Hematopoietic multipotent progenitor cell treated with erythropoietin and hydrocortisone succinate and interleukin-3 and kit ligand, for 4 days (in vitro differentiated cells): ENCODE results near the gene INSR.
A peak's percentile ranks its signal among the peaks of the same experiment; 100 is the strongest.
"Not testable (repeated sequence)": the region's sequence is repeated elsewhere in the genome, so short reads cannot be mapped to it uniquely, and the experiment has no call there.

Experiments
- DNase-seq: peaks from one replicate; pipeline ENCODE4 v3.0.0-alpha.2; 2015

The INSR gene

DNA sequence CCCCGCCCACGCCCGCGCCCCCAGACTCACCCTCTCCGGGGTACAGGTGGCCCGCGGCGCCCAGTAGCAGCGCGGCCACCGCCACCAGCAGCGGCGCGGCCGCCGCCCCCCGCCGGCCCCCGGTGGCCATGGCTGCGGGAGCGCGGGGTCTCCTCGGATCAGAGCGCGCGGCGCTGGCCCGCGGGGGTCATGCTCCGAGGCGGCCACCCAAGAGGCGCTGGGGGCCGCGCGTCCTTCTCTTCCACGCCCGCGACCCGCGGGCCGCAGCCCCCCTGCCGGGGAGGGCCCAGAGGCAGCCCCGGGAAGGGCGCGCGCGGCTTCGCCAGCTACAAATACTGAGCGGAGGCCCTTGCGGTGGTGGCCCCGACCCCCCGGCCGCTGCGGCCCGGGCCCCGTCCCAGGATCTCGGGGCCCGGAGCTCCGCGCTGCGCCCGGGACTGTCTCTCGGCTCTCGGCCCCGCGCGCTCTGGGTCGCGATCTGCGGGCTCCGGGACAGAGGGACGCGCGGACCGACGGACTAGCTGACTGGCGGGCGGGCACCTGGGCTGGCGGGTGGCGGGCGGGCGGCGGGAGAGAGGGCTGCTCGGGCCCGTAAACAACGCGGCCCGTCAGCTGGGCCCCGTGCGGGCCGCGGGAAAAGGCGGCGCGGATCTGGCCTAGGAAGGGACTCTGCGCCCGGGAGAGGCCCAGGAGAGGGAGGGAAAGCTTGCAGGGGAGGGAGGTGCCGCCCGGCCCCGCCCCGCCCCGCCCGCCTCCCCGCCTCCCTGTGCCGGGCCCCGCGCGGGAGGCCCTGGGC, at the start of gene INSR:
INSR (minus strand) TSS at position 653 of the 796 bp plus-strand sequence; CDS start at position 130, 523 bp downstream.
- peak; percentile 96 for DNase-seq

DNA sequence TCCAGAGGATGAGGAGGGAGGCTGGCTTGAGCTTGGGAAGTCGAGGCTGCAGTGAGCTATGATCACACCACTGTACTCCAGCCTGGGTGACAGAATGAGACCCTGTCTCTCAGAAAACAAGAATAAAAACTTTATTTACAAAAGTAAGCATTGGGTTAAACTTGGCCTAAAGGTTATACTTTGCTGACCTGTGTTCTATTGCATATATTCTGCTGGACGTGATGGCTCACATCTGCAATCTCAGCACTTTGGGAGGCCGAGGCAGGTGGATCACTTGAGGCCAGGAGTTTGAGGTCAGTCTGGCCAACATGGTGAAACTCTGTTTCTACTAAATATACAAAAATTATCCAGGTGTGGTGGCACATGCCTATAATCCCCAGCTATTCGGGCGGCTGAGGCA, 47.9 kb upstream of the INSR start:
- DNase-seq: no peak

DNA sequence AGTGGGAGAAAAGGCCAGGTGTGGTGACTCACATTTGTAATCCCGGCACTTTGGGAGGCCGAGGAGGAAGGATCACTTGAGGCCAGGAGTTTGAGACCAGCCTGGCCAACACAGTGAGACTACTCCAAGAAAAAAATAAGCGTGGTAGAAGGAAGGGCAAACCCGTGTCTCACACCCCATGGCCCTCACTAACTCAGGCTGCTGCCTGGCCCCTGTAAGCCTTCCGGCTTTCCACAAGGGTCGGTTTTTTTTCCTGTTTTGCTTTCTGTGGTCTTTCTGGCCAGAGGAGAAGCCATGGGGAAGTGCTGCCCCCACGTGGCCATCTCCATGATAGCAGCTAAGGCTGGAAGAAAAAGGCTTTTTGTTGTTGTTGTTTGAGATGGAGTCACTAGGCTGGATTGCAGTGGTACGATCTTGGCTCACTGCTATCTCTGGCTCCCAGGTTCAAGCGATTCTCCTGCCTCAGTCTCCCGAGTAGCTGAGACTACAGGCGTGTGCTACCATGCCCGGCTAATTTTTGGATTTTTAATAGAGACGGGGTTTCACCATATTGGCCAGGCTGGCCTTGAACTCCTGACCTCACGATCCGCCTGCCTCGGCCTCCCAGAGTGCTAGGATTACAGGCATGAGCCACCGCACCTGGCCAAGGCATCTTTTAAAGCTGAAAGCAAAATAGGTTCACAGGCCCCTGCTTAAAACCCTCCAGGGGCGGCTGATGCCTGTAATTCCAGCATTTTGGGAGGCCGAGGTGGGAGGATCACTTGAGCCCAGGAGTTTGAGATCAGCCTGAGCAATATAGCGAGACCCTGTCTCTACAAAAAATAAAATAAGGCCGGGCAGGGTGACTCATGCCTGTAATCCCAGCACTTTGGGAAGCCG, 47.0 kb upstream of the INSR start:
- DNase-seq: peak; percentile 93

DNA sequence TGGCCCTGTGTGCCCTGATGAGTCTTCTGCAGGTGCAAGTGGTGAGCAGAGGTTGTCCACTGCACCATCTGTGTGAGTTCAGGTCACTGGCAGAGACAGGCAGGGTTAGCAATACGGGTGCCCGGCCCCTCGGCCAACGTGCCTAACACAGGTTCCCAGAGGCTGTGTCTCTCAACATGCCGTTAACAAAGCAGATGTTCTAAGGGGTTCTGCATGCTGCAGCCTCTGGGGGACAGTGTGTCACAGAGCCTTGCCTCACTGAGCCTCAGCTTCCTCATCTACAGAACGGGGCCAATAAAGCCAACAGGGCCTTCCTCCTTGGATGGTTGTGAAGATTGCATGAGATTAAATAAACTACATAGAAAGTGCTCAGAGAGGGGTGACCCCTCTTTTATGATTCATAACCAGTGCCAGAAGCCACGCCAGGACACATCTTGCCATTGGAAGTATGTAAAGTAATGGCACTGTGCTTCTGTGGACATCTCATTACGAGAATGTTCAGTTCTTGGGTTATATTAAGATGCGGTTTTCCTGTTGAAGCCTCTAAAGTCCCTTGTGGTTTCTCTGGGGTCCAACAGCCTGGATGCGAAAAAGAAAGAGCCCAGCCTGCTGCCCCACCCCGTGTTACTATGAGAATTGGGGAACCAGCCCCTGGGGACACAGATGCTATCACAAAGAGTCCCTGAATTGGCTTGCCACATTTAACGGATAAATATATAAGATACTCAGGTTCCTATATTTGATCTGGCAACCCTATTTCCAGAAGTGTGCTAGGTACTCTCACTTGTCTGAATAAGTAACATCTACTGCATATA, 43.4 kb upstream of the INSR start:
- peak; percentile 98 for DNase-seq

DNA sequence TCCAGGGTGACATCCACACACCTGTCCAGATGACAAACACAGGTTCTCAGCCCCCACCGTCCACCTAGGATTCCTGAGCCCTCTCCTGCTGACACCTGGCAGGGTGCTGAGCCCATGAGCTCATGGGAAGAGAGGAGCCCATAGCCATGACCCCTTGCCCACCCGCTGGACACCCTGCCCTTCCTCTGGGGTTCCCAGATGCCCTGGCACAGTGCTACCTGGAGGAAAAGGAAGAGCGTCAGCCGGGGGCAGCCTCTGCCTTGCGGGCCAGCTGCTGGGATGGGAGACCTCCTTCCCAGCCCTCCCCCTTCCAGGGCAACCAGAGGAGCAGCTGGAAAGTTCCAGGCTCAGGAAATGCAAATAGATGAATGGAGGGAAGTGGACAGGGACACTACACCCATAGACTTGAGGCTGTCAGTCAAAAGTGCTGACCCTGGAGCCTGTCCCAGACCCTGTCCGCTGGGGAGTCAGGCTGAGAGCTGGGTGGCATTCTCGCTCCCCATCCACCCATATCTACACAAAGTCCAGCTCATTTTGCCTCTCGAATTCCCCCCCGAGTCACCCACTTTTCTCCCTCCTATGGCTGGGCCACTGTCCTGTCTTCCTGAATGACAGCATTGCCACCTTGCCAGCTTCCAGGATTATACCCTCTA, 42.2 kb upstream of the INSR start:
- DNase-seq: no peak

DNA sequence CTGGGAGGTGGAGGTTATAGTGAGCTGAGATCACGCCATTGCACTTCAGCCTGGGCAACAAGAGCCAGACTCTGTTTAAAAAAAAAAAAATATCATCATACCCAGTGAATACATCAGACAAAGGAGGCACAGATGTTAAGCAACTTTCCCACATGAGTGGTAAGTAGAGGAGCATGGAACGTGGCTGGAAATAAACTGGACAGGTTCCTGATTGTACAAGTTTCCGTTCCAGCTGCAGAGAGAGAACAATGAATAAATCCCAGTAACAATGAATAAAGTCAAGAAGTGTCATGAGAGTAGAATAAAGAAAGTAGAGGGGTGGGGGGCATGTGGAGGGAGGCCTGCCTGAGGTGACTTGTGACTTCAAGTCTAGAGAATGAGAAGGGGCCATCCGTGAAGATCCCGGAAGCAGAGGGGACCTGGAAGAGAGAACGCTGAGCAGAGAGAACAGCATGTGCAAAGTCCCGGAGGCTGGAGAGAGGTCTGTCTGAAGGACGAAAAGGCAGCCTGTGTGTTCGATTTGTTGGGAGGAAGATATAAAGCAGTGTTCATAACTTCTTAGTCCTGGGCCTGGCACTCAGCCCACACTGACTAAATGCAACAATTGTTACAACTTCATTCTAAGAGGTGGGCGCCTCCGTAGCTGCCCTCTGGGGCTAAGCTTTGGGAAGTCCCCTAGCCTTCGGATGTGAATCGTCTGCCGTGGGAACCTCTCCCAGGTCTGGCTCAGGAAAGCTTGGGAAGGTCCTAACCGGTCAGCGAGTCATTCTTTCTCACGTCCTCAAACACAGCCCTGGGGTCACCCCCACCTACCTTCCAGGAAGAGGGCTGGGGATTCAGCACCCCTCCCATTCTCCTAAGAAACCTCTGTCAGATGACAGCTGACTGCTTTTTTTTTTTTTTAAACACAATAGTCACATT, 39.2 kb upstream of the INSR start:
- no peak for DNase-seq

DNA sequence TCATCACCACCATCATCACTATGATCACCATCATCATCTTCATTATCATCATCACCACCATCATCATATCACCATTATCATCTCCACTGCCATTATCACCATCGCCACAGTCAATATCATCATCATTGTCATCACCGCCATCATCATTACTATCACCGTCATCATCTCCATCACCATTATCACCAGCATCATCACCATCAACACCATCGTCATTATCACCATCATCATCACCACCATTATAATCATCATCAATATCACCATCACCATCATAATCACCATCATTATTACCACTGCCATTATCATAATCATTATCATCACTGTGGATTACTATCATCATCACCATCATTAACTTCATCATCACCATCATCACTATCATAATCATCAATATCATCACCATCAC, 37.2 kb upstream of the INSR start:
- no peak for DNase-seq

DNA sequence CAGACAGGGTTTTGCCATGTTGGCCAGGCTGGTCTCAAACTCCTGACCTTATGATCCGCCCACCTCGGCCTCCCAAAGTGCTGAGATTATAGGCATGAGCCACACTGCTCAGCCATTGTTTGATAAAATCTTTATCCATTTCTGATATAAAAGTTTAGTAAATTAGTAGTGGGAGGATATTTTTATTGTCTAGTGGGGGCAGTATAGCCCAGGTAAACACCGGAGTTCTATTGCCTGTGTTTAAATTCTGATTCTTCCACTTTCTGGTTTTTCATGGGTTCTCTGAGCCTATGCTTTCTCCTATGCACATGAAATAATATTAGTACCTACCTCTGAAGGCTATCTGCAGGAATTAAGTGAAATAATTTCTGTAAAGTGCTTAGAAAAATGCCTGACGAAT, 34.4 kb upstream of the INSR start:
- peak; percentile 46 for DNase-seq

DNA sequence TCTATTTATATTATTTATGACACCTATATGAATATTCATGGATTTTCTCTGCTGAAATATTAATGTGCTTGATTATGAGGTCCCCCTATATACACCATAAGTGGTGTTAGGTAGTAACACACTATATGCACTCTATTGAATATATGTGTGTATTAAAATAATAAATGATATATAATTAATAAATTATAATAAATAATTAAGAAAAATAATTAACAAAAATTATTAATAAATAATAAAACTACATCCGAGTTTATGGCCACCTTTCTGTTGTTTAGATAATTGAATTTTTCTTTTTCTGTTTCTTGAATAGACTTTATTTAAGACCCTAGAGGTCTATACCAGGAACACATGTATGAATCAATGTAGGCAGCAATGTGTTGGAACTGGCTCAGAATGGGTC, 33.6 kb upstream of the INSR start:
- no peak for DNase-seq

DNA sequence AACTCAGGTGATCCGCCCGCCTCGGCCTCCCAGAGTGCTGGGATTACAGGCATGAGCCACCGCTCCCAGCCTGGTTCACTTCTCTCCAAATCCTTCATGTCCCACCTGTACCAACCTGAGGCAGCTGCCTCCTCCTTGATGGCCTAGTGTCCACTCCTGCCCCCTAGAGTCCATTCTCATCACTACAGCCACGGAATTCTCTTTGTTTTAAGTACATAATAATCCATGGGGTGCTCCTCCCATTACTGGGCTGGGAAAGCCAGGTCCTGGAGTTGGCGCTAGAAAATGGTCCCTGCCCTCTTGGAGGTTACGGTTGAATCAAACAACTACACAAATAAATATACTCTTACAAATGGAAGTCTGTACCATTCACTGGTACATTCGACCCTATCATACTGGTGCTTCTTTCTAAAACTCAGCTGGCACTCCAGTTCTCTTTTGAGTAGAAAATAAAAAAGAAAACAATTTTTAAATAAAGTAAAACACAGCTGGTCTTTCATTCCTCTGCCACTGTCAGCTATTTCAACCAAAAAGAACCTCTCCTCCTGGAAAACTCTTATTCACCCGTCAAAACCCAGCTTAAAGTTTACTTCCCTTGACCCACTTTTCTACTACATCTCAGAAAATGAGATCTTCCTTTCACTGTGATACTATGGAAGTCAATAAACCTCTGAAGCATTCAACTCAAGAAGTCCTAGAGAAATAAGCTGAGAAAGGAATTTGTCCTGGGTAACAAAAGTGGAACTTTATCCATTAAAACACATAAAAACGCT, 32.1 kb upstream of the INSR start:
- DNase-seq: peak; percentile 55

DNA sequence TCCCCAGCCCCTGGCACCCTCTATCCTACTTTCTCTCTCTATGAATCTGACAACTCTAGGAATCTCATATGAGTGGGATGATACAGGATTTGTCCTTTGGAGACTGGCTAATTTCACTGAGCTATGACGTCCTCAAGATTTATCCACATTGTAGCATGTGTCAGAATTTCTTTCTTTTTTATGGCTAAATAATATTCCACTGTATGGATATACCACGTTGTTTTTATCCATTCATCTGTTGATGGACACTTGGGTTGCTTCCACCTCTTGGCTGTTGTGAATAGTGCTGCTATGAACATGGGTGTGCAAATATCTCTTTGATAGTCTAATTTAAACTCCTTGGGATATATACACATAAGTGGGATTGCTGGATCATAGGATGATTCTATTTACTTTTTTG, 24.0 kb upstream of the INSR start:
- no peak for DNase-seq

DNA sequence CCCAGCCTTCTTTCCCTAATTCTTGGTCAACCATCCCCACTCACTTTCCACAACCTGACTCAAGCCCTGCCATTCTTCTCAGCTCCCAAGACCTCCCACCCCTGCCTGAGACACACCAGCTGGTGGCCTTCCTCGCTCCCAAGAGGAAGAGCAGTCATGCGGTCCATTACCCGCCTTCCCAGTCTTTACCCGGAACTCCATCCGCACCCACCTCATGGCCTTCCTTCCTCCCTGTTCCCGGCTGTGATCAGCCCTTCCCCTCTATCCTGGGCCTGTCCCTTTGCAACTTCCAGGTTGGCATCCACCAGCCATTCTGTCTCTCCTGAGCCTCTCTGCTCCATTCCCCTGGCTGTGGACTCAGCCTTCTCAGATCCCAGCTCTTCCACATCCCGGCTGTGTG, 18.6 kb upstream of the INSR start:
- DNase-seq: no peak

DNA sequence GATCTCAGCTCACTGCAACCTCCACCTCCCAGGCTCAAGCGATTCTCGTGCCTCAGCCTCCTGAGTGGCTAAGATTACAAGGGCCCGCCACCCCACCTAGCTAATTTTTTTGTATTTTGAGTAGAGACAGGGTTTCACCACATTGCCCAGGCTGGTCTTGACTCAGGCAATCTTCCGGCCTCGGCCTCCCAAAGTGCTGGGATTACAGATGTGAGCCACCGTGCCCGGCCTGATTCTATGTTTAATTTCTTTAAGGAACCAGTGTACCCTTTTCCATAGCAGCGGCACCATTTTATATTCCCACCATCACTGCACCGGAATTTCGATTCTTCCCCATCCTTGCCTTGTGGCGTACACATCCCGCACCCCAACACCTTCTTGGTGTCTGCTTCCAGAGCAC, 17.7 kb upstream of the INSR start:
- no peak for DNase-seq

DNA sequence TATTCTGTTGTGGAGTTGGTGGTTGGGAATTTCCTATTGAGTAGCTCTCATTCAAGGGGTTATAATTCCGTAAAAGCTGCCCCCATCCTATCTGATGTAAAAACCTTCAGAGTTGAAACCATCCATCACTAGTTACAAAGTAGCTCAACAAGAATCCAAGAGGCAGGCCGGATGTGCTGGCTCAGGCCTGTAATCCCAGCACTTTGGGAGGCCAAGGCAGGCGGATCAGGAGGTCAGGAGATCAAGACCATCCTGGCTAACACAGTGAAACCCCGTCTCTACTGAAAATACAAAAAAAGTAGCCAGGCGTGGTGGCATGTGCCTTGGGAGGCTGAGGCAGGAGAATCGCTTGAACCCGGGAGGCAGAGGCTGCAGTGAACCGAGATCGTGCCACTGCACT, 14.1 kb upstream of the INSR start:
- DNase-seq: not testable (repeated sequence)

DNA sequence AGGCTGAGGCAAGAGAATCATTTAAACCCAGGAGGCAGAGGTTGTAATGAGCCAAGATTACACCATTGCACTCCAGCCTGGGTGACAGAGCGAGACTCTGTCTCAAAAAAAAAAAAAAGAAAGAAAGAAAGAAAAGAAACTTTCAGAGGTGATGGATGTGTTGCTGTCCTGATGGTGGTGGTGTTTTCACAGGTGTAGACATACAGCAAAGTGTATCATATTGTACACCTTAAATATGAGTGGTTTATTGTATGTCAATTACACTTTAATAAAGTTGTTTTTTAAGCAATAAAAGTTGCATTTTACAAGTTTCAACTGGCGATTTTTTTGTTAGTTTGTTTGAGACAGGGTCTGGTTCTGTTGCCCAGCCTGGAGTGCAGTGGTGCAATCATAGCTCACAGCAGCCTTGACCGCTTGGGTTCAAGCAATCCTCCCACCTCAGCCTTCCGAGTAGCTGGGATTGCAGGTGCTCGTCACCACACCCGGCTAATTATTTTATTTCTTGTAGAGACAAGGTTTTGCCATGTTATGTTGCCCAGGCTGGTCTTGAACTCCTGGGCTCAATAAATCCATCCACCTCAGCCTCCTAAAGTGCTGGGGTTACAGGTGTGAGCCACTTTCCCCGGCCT, 13.5 kb upstream of the INSR start:
- no peak for DNase-seq

DNA sequence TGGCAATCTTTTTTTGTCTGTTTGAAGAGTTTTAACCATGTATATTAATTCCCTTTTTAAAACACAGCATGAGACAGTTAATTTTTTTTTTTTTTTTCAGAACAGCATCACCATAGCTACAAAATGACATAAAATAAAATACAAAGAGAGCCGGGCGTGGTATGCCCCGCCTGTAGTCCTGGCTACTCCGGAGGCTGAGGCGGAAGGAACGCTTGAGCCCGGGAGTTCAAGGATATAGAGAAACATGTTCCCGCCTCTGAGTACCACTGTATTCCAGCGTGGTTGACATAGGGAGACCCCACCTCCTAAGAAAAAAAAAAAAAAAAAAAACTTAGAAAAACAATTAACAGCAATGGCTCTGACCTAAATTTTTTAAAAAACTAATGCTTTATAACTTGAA, 10.0 kb upstream of the INSR start:
- DNase-seq: no peak

DNA sequence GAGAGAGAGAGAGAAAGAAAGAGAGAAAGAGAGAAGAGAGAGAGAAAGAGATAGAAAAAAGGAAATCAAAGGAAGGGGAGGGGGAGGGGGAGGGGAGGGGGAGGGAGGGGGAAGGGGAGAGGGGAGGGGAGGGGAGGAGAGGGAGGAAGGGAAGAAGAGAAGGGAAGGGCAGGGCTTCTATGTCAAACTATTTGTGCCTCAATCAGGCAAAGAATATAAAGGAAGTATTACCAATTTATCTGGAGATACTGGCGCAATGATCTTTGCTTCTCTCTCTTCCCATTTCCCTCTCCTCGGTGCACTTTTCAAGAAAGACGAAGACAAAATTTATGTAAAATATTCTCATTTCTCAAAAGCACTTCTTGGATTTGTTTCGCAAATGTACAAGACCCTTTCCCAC, 9.3 kb upstream of the INSR start:
- DNase-seq: no peak

DNA sequence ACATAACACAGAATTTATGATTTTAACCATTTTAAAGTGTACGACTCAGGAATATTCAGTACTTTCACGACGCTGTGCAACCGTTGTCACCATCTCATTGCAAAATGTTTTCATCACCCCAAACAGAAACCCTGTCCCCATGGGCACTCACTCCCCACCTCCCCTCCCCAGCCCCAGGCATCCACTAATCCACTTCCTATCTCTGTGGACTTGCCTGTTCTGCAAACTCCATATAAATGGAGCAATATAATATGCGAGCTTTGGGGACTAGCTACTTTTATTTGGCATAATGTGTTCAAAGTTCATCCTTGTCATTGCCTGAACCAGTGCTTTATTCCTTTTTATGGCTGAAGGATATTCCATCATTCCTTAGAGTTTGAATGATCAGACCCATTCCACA, 7.3 kb upstream of the INSR start:
- no peak for DNase-seq

DNA sequence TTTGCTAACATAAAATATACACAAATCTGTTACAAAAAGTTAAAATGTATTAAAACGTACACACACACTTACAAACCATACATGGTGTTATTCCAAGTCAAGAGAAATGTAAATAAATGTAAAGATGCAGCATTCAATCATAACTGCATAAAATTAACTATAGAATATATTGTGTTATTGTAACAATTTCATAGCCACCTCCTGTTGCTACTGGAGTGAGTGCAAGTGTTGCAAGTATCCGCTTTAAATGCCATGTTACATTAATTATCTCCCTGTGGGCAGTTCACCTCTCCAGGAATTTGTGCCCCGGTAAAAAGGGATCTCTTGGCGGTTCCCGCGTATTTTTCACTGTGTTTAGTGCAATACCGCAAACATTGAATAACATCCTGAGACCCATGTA, 3.5 kb upstream of the INSR start:
- DNase-seq: no peak

DNA sequence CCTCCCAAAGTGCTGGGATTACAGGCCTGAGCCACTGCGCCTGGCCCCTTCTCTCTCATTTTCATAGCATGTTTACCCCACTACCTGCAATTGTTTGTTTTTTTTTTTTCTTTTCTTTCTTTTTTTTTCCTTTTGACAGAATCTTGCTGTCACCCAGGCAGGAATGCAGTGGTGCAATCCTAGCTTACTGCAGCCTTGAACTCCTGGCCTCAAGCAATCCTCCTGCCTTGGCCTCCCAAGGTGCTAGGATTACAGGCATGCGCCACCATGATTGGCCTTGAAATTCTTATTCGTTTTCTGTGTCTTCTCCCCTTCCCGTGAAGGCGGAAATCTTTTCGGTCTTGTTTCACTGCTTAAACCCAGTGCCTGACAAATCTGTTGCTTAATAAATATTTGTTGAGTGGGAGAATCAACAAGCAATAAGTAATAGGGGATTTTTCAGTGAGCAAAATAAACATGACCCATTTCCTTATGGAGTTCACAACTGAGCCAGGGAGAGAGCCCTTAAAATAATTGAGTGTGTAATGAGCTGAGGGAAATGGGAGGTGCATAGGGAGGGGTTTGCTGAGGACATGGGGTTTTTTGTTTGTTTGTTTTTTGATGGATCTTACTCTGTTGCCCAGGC, 1.8 kb upstream of the INSR start:
- no peak for DNase-seq
